Transverse colon (tissue), 4 donors: Measurements from ENCODE around the gene OR9G4. TPM values are rescaled to one million over a fixed set of nuclear protein-coding genes. Genes with fewer than 3 reads are reported as not detected.

Experiments
- DNase-seq: peaks from one replicate; pipeline ENCODE4 v3.0.0-alpha.2; 2019
- H3K27ac ChIP-seq, 4 donors: fragments of 200-600 bp; sonication (generic); 2 replicates each; pipeline ENCODE4 v1.5.1; 2016 to 2018; ENCODE audit warnings: inconsistent platforms in 4 of 4
- H3K27me3 ChIP-seq: fragments of 200-600 bp; sonication (generic); 2 replicates; pipeline ENCODE4 v1.5.1; 2017; ENCODE audit warnings: inconsistent platforms
- H3K36me3 ChIP-seq, 4 donors: fragments of 200-600 bp; sonication (generic); 2 replicates each; pipeline ENCODE4 v1.5.1; 2017 to 2019; ENCODE audit warnings: inconsistent platforms in 4 of 4
- H3K4me1 ChIP-seq, 4 donors: fragments of 200-600 bp; sonication (generic); 2 replicates each; pipeline ENCODE4 v1.5.1; 2017 to 2020; ENCODE audit warnings: inconsistent platforms in 4 of 4
- H3K4me3 ChIP-seq, 4 donors: fragments of 200-600 bp; sonication (generic); 1 replicate in 1 of 4; 2 replicates in 3 of 4; pipeline versions ENCODE4 v1.5.1 to v1.6.1; 2017 to 2019; ENCODE audit warnings: inconsistent platforms in 4 of 4
- H3K9me3 ChIP-seq, 2 donors: fragments of 200-600 bp; sonication (generic); 2 replicates each; pipeline ENCODE4 v1.5.1; 2017 to 2019; ENCODE audit warnings: inconsistent platforms in 2 of 2
- EP300 ChIP-seq: sonication (generic); formaldehyde crosslinking; IDR thresholded peaks from one replicate; pipeline ENCODE4 v1.6.1; 2017; ENCODE audit warnings: antibody characterized with exemption, low read depth
- POLR2A ChIP-seq: fragments of 450-650 bp; IDR thresholded peaks from one replicate; pipeline ENCODE4 v1.6.1; 2016; ENCODE audit warnings: antibody characterized with exemption, mild to moderate bottlenecking, moderate library complexity
- POLR2AphosphoS5 ChIP-seq, 3 donors: sonication (generic); formaldehyde crosslinking; IDR thresholded peaks; one replicate each; pipeline ENCODE4 v1.6.1; 2016; ENCODE audit warnings: antibody characterized with exemption in 3 of 3
- WGBS, 2 donors: methylation state at CpG; one replicate each; pipeline ENCODE4 v1.1.5; 2018; ENCODE audit warnings: low coverage in 1 of 2; 5-methylcytosine and 5-hydroxymethylcytosine counted together
- in situ Hi-C, 4 donors: fragments of 200-750 bp; cut with MboI; loops; one replicate each; pipeline versions ENCODE4 v1.15.0 to v1.15.1; 2017; ENCODE audit warnings: low sequenced_read_pairs in 3 of 4, low pct_ligation_motif_present in 1 of 4, low pct_unique_long_range_greater_than_20kb in 1 of 4
- intact Hi-C: fragments of 100-400 bp; cut with DNase I; formaldehyde crosslinking; loops from one replicate; pipeline ENCODE4 v1.15.1; 2023; ENCODE audit warnings: low total_unique reads
- total RNA-seq, 4 donors: library from RNA; depleted of rRNA; stranded (reverse); fragments of >200 nt; gene quantifications; one replicate each; pipeline ENCODE4 v1.1.0, GENCODE V29; 2016
- TF ChIP-seq, protein P1 (sequence below), 5 experiments: fragments of 200-600 bp in 3 of 5; fragments of 450-650 bp in 2 of 5; sonication (generic) in 3 of 5; IDR thresholded peaks; 1 replicate in 2 of 5; 2 replicates in 3 of 5; pipeline ENCODE4 v1.5.1; 2016 to 2017; ENCODE audit warnings: antibody characterized with exemption in 5 of 5, inconsistent platforms in 3 of 5, mild to moderate bottlenecking in 2 of 5, moderate library complexity in 1 of 5

Gene OR9G4
- total RNA-seq, 4 donors from 2014 or later = not detected

DNA sequence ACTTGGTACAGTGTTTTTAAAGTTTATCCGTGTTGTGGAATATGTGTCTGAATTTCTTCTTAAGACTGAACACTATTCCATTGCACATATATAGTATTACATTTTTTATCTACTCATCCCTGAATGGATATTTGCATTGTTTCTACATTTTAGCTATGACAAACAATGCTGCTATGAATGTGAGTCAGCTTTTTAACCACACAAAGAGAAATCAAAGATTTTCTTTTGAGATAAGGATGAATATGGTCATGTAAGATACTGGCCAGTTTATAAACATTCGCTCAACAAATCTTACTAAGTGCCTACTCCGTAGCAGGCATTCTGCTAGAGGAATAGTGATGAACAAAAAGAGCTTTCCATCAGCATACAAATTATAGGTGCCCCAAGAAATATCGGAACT, 16.5 kb upstream of the OR9G4 start:
- intact Hi-C loops = no loop called here
- DNase-seq = no peak
- Histone ChIP-seq H3K36me3 (no peaks in the 10 kb centered on the region), H3K4me3 (no peak overlapping the region), H3K27me3 (no peaks in the 10 kb centered on the region), H3K9me3 (no peaks in the 10 kb centered on the region), H3K27ac (no peak overlapping the region), H3K4me1 (no peaks in the 10 kb centered on the region)
- in situ Hi-C loops = no loop called here
- 82 to 86% methylated on average over 4 of the region's 4 CpGs for WGBS, 2 donors
- TF ChIP-seq, protein P1, sequence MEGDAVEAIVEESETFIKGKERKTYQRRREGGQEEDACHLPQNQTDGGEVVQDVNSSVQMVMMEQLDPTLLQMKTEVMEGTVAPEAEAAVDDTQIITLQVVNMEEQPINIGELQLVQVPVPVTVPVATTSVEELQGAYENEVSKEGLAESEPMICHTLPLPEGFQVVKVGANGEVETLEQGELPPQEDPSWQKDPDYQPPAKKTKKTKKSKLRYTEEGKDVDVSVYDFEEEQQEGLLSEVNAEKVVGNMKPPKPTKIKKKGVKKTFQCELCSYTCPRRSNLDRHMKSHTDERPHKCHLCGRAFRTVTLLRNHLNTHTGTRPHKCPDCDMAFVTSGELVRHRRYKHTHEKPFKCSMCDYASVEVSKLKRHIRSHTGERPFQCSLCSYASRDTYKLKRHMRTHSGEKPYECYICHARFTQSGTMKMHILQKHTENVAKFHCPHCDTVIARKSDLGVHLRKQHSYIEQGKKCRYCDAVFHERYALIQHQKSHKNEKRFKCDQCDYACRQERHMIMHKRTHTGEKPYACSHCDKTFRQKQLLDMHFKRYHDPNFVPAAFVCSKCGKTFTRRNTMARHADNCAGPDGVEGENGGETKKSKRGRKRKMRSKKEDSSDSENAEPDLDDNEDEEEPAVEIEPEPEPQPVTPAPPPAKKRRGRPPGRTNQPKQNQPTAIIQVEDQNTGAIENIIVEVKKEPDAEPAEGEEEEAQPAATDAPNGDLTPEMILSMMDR (IDR thresholded peaks at IDR 0.05) = no peak
- no peak for TF ChIP-seq EP300
- TF ChIP-seq POLR2AphosphoS5 (IDR thresholded peaks at IDR 0.05) = no peak
- TF ChIP-seq POLR2A = no peak

DNA sequence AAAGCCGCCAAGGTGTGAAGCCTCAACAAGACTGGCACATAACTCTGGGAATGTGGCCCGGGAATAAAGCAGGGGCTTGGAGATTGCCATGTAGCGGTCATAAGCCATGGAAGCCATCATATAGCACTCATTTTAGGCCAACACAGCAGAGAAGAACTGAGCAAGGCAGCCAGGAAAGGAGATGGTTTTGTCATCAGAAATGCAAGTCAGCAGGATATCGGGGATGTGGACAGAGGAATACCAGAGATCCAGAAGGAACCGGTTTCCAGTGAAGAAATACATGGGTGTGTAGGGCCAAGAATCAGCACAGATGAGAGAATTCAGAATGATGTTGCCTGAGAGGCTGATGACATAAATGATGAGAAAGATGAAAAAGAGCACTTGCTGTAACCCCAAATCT, 3.0 kb upstream of the OR9G4 start:
- in situ Hi-C loops (no loop called here), intact Hi-C loops (no loop called here)
- Histone ChIP-seq H3K36me3 (no peaks in the 10 kb centered on the region), H3K4me1 (no peaks in the 10 kb centered on the region), H3K27ac (no peak overlapping the region), H3K27me3 (no peaks in the 10 kb centered on the region), H3K4me3 (no peak overlapping the region), H3K9me3 (no peaks in the 10 kb centered on the region)
- DNase-seq = no peak
- WGBS, 2 donors = 86% methylated on average over 5 of the region's 5 CpGs; no CpG with 5 or more reads in 1 of the 2 donors
- TF ChIP-seq EP300 = no peak
- no peak for TF ChIP-seq POLR2AphosphoS5 (IDR thresholded peaks at IDR 0.05)
- TF ChIP-seq, protein P1 (IDR thresholded peaks at IDR 0.05) = no peak
- TF ChIP-seq POLR2A = no peak

GRCh38 chr11:56750190-56750589, 1.7 kb upstream of the OR9G4 start:
- Histone ChIP-seq H3K36me3 (no peaks in the 10 kb centered on the region), H3K9me3 (no peaks in the 10 kb centered on the region), H3K27ac (no peak overlapping the region), H3K4me3 (no peak overlapping the region), H3K4me1 (no peaks in the 10 kb centered on the region), H3K27me3 (no peaks in the 10 kb centered on the region)
- in situ Hi-C loops = no loop called here
- DNase-seq = no peak
- WGBS, 2 donors = 86 to 89% methylated on average over 5 of the region's 5 CpGs
- TF ChIP-seq, protein P1 (IDR thresholded peaks at IDR 0.05) = no peak
- intact Hi-C loops = no loop called here

DNA sequence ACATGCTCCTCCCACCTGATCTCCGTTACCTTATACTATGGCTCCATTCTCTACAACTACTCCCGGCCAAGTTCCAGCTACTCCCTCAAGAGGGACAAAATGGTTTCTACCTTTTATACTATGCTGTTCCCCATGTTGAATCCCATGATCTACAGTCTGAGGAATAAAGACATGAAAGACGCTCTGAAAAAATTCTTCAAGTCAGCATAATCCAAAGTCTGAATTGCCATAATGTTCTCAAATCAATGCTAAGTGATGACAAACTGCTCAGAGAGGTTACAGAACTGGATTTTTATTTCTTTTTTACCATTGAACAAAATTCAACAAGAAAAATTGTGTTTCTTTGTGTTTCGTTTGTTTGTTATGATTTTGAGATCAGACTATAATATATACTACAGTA, 7.6 kb downstream of the OR9G4 start:
- Histone ChIP-seq H3K36me3 (no peaks in the 10 kb centered on the region), H3K27me3 (no peaks in the 10 kb centered on the region), H3K27ac (no peak overlapping the region), H3K9me3 (no peaks in the 10 kb centered on the region), H3K4me3 (no peak overlapping the region), H3K4me1 (no peaks in the 10 kb centered on the region)
- no peak for DNase-seq
- TF ChIP-seq, protein P1 (IDR thresholded peaks at IDR 0.05) = no peak
- in situ Hi-C loops (no loop called here), intact Hi-C loops (no loop called here)
- 79 to 86% methylated on average over 4 of the region's 4 CpGs for WGBS, 2 donors
